OCI-LY7 (cell line): Measurements from ENCODE around the gene IGF1R.

Source experiments
- EZH2phosphoT487 ChIP-seq: fragments of 200-600 bp; sonication (generic); IDR thresholded peaks from 2 replicates; pipeline ENCODE4 v1.6.1; 2018; ENCODE audit warnings: low read depth, borderline replicate concordance, mild to moderate bottlenecking, mixed run types, antibody characterized with exemption, low read length, moderate library complexity, mixed read lengths
- TF ChIP-seq, protein P1 (sequence below): fragments of 200-600 bp; sonication (generic); conservative IDR thresholded peaks from 2 replicates; pipeline ENCODE4 v1.5.1; 2014; ENCODE audit warnings: mild to moderate bottlenecking, antibody characterized with exemption, low read length, moderate library complexity, mixed read lengths

DNA sequence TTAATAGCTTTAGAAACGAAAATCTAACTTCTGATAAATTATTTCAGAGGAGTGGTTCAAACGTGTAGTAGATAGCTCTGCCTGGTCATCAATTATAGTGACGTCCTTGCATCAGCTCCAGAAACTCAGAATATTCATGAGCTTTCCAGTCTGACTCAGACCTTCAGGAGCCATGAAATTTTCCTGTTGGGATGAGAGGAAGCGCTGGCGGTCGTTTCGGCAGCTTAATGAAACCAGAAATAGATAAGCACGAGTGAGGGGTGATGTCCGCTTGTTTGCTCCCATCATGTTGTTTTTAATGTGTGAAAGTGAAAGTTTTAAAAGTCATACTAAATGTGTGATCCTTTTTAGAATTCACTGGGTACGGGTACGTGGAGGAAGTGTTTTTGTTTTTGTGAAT, 218.2 kb downstream of the IGF1R start:
- TF ChIP-seq, protein P1, sequence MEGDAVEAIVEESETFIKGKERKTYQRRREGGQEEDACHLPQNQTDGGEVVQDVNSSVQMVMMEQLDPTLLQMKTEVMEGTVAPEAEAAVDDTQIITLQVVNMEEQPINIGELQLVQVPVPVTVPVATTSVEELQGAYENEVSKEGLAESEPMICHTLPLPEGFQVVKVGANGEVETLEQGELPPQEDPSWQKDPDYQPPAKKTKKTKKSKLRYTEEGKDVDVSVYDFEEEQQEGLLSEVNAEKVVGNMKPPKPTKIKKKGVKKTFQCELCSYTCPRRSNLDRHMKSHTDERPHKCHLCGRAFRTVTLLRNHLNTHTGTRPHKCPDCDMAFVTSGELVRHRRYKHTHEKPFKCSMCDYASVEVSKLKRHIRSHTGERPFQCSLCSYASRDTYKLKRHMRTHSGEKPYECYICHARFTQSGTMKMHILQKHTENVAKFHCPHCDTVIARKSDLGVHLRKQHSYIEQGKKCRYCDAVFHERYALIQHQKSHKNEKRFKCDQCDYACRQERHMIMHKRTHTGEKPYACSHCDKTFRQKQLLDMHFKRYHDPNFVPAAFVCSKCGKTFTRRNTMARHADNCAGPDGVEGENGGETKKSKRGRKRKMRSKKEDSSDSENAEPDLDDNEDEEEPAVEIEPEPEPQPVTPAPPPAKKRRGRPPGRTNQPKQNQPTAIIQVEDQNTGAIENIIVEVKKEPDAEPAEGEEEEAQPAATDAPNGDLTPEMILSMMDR = no peak
- TF ChIP-seq EZH2phosphoT487 = no peak
